HS-27A (cell line): ENCODE results near the gene DDC.
A peak's percentile ranks its signal among the peaks of the same experiment; 100 is the strongest.

Experiments used
- DNase-seq: peaks from one replicate; pipeline ENCODE4 v3.0.0-alpha.2; 2012; ENCODE audit warnings: low read depth, missing footprints

The DDC gene

GRCh38 chr7:50454968-50455367, 110.2 kb downstream of the DDC start:
- no peak for DNase-seq

GRCh38 chr7:50450590-50451032, 114.6 kb downstream of the DDC start:
- no peak for DNase-seq

GRCh38 chr7:50449881-50450589, 115.2 kb downstream of the DDC start, which contains the start of gene FIGNL1:
Gene FIGNL1 (minus strand): TSS chr7:50450350. CDS start chr7:50447287, 3,063 bp downstream.
- DNase-seq, result no peak

GRCh38 chr7:50449501-50449880, 115.7 kb downstream of the DDC start:
- DNase-seq, result no peak

- DNase-seq, result no peak
Observed at GRCh38 chr7:50448823-50449222, 116.4 kb downstream of the DDC start.

- no peak for DNase-seq
Observed at GRCh38 chr7:50446542-50446960, 118.7 kb downstream of the DDC start.

GRCh38 chr7:50436133-50436806, 128.9 kb downstream of the DDC start:
- peak; percentile 11 for DNase-seq

GRCh38 chr7:50431722-50432305, 133.4 kb downstream of the DDC start:
- no peak for DNase-seq

- no peak for DNase-seq
Observed at GRCh38 chr7:50431316-50431715, 133.9 kb downstream of the DDC start.

GRCh38 chr7:50428911-50429310, 136.3 kb downstream of the DDC start:
- DNase-seq, result no peak

GRCh38 chr7:50427518-50427917, 137.7 kb downstream of the DDC start:
- no peak for DNase-seq

GRCh38 chr7:50426280-50427045, 138.7 kb downstream of the DDC start:
- no peak for DNase-seq

- DNase-seq, result no peak
Observed at GRCh38 chr7:50425318-50425717, 139.9 kb downstream of the DDC start.

GRCh38 chr7:50423860-50424259, 141.3 kb downstream of the DDC start:
- DNase-seq, result no peak

- DNase-seq, result no peak
Observed at GRCh38 chr7:50422858-50423257, 142.3 kb downstream of the DDC start.

- no peak for DNase-seq
Observed at GRCh38 chr7:50421043-50421442, 144.2 kb downstream of the DDC start.

- DNase-seq, result no peak
Observed at GRCh38 chr7:50418526-50419290, 146.5 kb downstream of the DDC start.

GRCh38 chr7:50418086-50418515, 147.1 kb downstream of the DDC start:
- peak; percentile 14 for DNase-seq

GRCh38 chr7:50416527-50417182, 148.6 kb downstream of the DDC start:
- DNase-seq, result no peak

GRCh38 chr7:50415844-50416364, 149.3 kb downstream of the DDC start:
- no peak for DNase-seq

GRCh38 chr7:50413561-50413960, 151.6 kb downstream of the DDC start:
- no peak for DNase-seq
